Activated CD8-positive, alpha-beta memory T cell treated with anti-CD3 and anti-CD28 coated beads for 4 hours (primary cell): ENCODE data around the gene GLRX5.

Experiments
- DNase-seq, 2 donors: peaks; one replicate each; pipeline ENCODE4 v3.0.0-alpha.2; 2020; ENCODE audit warnings: low read depth in 2 of 2

The GLRX5 gene

DNA sequence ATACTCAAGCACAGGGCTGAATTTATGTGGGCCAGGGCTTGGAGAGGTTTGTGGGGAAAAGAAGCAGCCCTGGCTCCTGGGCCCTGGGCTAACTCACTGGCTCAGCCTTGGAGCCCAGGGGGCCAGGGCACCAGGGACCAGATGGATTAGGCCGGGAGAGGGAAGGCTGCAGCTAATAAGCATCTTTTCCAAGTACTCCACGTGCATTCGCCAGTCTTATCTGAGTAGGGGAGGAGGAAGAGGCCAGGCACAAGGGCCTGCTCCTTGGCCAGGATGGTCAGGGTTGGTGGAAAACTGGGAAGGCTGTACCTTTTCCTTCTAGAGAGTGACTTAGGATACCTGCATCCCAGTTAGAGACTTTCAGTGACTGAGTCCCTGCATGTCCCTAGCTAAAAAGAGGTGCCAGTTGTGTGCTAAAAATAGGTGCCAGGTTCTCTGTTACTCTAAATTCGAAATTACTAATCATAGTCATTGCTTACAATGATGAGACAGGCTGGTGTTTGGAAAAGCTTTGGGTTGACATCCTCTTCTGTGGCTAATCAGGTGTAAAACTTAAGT is 1.3 kb downstream of the GLRX5 start:
- no peak for DNase-seq

DNA sequence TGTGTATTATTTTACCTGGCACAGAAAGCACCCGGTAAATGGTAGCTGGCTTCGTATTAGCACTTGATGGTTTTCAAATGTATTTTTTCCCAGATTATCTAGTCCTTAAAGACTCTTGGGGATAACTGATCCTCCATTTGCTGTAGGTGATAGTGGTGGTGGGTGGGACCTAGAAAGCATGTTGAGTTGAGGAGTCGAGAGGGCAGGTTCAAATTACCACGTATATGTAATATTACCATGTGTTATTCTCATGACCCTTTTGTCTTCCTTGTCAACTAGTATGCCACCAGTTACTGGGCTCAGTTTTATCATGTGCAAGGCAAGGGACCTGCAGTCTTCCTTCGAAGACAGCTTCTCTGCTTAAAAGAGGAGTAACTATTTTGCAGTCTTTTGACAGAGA is 1.8 kb downstream of the GLRX5 start:
- no peak for DNase-seq

DNA sequence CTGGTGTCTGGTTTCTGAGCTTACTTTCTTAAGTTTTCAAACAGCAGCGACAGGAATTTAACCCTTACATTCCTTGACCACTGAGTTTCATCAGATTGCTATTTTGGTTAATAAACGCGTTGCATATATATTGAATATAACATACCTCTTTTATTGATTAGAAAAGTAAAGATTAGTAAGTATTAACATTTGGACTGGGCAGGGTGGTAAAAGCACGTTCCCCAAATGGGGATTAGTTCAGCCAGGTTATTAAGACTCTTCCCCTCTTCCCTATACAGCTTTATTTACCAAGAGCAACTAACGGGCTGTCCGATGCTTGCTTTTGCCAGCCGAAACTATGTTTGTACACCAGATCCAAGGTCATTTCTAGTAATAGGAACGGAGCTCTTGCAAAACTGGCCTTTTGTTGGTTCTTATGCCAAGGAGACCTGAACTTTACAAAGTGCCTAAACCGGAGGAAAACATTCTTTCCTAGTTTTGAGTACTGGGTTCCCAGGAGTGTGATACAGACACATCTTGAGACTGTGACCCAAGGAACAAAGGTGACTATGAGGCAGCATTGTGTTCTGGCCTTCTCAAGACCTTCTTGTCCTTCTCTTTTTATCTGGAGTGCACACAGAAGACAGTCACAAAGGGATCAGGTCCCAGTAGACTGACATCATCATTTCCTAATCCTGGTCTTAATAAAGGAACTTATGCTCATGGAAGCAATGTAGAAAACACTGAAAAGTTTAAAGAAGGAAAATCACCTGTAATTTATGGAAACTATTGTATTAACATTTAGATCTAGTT is 2.6 kb downstream of the GLRX5 start:
- no peak for DNase-seq

DNA sequence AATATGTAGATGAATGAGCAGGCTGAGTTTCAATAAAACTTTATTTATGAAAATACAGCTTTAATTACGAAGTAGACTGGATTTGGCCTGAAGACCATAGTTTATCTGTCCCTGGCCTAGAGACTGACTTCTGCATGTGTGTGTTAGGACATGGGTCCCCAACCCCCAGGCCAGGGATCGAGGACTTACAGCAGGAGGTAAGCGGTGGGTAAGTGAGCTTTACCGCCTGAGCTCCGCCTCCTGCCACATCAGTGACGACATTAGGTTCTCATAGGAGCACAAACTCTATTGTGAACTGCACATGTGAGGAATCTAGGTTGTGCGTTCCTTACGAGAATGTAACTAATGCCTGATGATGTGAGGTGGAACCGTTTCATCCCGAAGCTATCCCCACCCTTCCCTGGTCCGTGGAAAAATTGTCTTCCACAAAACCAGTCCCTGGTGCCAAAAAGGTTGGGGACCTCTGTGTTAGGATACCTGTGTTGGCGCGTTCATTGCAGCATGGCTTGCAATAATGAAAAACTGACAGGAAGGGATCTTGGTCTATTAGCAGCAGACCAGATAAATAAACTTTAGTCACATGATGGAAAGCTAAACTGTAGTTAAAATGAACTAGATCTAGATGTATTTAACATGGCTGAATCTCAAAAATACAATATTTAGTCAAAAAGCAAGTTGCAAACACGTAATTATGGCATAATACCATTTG is 4.1 kb downstream of the GLRX5 start:
- no peak for DNase-seq

DNA sequence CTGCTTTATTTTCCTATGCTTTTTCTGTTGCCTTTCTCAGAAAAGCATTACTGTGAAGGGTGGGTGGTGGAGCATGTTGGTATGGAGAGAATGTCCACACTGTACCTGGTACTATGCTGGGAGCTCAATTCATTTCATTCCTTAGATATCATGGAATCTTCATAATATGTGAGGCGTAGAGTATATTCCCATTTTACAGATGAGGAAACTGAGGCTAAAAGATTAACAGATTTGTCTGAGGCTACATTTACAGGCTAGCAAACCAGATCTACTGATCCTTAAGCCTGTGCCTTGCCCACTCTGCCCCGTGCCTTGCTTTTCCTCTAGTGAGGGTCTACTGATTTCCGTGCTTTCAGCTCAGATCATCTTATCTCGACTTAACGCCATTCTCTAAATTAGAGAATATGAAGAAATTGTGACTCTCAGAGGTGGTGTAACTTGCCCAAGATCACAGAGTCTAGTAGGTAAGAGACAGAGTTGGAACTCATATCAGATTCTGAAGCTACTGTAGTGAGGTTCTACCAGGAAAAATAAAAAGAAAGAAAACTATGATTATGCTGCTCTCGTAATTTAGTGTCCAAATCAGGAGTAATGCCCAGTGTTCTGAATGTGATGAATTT is 5.5 kb downstream of the GLRX5 start:
- no peak for DNase-seq

DNA sequence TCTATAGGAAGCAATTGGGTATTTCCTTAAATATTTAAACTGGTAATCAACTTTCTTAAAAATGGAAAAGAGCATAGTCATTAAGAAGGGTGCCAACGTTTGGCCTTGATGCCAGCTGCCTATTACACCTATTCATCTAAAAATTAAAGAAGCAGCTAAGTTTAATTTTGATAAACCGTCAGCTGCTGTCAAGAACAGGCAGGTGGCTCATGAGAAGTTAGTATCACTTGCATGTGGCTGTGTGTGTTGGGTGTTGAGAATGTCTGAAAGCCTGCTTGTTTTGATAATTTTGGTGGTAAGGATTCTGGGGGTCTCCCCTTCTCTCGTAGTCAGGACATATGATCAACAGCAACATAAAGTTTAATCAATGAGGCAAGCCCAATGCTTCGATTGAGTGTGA is 6.5 kb downstream of the GLRX5 start:
- DNase-seq, result no peak

DNA sequence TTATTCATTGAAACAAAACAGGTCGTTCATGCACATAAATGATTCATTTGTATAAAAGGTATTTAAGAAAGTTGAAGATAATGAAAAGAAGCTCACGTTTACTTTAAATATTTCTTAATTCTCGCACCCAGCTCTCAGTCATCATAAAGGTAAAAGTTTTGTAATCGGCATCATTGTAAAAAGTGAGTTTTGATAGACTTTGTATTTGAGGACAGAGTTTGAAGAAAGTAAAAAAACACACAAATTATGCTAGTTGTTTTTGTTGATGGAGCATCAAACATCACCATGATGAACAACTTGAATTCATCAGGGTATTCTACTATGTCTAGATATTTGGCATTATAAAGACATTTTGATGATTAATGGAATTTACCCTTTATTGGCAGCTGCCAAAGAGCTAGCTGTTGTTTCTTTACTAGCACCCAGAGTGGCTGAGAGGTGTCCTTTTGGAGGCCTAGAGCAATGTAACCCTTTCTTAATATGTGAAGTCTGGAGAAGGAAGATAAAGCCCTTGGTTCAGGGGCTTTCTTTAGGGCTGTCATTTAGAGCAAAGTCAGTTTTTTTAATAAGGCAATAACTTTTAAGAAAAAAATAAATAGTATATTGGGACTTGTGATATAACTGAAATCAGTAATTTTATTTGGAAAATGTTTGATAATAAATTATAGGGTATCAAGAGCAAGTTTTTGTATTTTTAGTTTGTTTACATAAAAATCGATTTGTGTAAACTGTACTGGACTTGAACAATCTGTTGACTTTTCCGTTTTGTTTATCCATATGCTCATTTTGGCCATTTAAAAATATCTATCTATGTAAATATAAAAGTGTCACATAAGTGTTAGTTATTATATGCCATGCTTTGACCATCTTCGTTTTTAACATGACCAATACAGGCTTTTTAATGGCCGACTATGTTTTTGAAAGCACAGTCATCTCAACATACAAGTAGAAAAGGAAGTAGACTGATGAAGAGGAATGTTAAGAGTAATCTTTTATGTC is 7.4 kb downstream of the GLRX5 start:
- no peak for DNase-seq

DNA sequence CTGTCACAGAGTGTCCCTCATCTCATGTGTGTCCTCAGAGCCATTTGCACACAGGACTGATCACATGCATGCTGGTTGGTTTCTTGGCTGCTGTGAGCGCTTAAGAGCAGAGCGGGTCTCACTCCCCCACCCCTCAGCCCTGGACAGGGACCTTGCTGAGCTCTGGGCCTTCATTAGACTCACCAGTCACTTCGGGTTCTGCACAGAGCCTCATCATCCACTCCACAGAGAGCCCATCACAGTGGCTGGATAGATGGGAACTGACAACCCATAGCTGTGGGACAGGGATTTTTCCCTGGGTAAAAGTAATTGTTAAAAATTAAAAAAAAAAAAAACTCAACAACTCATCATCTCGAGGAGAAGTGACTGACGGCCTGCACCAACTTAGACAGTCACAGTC is 8.2 kb downstream of the GLRX5 start:
- DNase-seq, result no peak

DNA sequence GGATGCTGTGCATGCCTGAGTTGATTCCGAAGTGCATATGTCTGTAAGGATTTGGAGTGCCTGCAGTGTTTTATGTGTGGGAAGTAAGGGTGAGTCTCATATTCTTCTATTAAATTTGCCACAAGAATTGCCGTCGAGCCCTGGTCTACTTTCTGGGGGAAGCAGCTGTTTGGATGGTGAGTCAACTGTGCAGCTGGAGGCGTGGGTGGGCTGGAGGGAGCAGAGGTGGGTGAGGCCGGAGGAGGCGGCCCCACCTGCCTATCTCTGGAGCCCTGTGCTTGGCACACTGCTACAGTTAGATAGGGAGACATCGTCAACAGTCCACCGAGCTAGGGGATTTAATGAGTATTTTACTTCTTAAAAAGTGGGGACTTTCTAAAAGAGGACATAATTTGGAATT is 9.7 kb downstream of the GLRX5 start:
- DNase-seq, result no peak

DNA sequence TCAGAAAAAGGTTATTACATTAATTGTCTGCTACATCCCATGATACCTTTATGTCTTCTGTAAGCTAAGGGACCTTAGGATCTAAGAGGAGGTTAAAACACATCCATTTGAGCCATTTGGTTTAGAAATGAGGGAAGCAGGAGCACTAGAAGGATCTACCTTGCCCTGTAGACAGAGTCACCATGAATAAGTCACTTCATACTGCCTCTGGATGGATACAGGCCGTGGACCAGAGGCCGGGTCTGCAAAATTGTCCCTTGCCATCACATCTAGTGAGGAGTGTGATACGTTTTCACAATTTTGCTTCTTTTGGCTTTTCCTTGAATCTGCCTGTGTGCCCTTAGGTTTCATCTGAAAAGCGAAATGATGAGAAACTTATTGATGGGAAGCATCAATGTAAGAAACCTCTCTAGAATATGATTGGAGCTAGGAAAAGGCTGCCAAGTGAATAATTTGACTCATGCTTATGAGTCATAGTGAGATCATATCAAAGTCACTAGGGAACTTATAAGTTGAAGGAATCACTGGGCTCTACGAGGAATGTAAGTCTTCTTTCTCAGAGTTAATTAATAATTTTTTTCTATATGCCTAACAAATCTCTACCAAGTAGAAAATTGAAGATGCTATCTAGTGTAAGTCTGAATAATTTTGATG is 10.8 kb downstream of the GLRX5 start:
- DNase-seq, result no peak

DNA sequence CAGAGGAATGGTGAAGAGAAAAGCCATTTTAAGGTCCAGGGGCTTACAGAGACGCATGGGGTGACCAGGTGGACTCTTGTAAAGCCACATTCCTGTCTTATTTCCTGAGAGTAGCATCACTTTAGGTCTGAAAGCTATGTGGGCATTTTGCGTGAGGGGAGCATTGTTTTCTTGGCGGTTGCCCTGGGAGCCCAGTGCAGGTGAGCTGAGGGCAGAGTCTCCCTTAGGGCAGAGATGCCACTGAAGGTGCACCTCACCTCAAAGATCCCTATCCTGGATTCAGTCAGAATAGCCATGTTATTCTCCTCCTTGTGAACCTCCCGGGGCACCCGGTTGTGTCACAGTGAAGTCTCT is 12.4 kb downstream of the GLRX5 start:
- DNase-seq, result no peak

DNA sequence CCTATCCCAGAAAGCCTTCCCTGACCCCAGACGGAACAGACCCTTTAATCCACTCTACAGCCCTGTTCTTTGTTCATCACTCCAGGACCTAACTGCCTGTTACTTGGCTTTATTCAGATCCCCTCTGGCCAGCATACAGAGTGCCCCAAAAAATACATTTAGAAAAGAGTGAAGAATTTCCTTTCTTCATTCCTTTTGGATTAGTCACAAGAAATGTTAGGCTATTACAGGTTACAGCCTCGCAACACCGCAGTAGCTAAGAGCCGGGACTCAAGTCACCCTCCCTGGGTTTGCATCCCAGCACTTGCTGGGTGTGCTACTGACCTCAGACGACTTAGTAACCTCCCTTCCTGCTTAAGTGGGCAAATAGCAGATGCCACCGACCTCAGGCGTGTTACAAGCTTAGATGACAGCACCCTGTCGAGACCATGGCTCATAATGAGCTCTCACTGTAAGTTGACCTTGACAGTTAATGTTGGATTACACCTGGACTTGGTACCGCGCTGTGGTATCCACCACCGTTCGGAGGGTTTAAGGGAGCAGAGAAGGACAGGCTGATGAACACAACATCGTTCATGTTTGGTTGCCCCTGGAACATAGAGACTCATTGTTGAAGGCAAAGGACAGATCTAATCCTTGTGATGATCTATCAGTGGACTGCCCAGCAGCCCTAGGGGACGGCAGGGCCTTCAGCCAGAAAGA is 12.9 kb downstream of the GLRX5 start:
- no peak for DNase-seq

DNA sequence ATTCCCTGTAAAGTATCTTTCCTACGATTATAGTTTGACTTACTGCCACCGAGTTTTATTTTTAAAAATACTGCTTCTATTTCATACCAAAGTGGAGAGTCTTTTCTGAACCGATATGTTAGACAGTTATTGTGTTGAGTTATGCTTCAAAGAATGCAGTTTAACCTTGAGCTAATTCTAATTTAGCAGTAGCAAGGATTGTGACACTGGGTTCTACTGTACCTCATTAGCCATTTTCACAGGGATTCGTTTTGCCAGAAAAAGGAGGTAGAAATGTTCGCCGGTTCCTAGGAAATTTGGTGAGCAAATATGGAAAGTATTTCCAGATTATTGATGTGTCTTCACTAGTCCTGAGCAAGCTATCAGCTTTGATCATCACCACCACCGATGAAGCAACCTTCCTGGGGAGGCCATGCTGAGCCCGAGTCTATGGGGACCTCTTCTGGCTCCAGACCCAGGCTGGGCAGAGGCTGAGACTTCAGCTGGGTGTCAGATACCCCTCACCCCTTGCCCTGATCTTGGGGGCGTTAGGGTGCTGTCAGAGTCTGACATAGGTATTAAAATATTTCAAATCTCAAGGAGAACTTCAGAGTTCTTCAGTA is 13.6 kb downstream of the GLRX5 start:
- DNase-seq, result no peak

DNA sequence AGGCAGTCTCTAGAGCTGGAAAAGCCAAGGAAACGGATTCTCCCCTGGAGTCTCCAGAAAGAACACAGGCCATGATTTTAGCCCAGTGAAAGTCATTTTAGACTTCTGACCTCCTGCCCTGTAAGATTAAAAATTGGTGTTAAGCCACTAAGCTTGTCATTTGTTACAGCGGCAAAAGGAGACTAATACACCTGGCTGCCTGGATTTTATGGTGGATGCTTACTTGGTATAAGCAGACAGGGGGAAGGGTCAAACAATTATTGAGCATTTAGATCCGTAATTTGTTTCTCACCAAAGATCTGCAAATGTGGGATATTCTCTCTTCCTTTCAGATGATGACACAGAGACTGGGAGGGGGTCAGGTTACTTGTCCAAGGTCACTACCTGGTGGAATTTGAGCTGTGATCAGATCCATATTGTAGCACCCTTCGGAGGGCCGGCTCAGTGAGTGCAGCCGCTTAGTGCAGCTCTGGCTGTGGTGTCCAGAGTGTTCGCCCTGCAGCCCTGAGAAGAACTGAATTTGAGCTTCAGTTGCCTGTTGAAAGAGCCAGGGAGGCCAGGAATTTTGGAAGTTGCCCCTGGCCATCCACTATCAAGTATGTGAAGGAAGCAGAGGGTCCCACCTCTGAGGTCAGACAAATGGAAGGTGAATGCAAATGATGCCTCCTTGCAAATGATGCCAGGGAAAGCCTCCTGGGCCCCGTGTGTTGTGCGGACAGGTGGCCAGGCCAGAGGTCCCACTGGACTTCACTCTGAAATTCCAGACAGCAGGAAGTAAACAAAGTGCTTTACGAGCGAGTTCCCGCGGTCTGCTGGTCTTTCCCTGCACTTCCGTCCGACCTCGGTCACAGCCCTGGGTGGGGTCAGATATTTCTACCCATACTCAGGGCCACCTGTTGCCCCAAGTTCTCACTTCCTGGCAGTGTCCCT is 15.1 kb downstream of the GLRX5 start:
- DNase-seq, result no peak

DNA sequence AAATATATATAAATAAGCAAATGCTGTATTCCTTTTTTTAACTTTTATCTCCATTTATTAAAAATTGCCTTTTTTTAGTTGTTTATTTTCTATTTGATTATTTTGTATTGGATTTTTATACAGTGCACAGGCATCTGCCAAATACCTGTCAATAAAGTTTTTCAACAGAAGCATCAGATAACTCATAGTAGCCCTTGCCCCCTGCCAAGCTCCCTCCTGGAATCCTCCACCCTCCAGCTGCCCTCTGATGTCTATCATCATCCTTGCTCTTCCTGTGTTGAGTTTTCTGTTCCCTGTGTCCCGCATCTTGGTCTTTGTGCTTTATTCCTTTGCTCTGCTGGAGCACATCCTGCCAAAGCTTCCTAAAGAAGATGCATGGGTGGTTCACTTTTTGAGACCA is 16.6 kb downstream of the GLRX5 start:
- DNase-seq, result no peak

DNA sequence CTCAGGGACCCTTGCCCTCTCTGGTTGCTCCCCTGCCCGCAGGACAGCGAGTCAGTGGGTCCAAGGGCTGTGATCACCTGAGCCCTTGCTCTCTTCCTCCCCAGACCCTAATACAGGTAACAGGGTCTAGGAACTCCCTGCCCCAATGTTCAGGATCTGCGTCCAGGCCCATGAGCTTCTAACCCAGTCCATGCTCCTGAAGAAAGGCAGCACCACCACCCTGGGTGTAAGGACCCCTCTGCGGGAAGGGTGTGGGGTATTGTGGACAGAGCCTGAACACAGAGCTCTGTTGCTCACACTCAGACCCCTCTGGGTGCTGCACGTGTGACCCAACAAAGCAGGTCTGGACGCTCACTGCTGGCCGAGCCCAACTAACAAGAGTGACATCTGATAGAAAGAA is 18.3 kb downstream of the GLRX5 start:
- no peak for DNase-seq

DNA sequence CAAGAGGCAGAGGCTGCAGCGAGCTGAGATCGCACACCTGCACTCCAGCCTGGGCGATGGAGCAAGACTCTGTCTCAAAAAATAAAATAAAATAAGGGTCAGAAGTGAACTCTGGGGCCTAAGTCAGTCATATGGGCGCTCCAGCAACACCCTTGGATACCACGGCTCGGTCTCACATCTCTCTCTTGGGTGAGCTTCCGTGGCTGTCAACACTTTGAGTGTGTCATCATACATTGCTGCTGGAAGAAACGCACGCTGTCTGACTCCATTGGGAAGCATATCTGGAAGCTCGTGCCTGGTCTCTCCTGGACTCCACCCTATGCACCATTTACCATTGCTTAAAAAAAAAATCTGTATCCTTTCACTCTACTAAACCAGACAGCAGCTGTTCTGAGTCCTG is 20.2 kb downstream of the GLRX5 start:
- no peak for DNase-seq

DNA sequence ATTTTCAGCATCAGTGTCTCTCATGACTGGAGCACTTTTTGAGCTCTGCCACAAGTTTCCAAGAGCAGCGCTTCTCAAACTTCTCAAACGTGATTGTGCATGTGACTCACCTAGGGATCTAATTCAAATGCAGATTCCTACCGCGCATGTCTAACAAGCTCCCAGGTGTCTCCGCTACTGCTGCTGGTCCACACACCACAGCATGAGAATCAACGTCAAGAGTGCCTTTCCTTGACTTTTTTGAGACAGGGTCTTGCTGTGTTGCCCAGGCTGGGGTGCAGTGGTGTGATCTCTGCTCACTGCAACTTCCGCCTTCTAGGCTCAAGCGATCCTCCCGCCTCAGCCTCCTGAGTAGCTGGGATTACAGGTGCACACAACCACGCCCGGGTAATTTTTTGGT is 22.4 kb downstream of the GLRX5 start:
- DNase-seq, result no peak

DNA sequence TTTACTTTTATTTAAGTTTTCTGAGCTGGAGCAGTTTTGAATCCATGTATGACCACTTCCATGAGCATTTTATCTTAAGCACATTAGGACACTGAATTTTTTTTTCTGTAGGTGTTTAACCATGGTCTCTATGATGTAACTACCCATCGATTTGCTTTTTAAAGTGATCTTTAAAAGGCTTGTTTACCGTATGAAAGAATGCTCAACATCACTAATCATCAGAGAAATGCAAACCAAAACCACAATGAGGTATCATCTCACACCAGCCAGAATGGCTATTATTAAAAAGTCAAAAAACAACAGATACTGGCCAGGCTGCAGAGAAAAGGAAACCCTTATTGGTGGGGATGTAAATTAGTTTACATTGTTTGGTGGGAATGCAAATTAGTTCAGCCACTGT is 23.0 kb downstream of the GLRX5 start:
- no peak for DNase-seq
